ENCODE measurements around the gene ABCA7.

The ABCA7 gene

GRCh38 chr19:1032264-1032867 lies 7.5 kb upstream of the ABCA7 start:
- TF ChIP-seq CTCF (IDR thresholded peaks at IDR 0.05; ENCODE audit: low read depth, low read length) = no peak
- no peak overlapping the region for H3K4me3 ChIP-seq (ENCODE audit: low read depth, low read length)
- no peak for DNase-seq (ENCODE audit: low read depth, low spot score)
- in situ Hi-C loops (cut with HindIII; ENCODE audit: low sequenced_read_pairs) = no loop called here

GRCh38 chr19:1035998-1036621 lies 3.8 kb upstream of the ABCA7 start:
- no peak for TF ChIP-seq CTCF (IDR thresholded peaks at IDR 0.05; ENCODE audit: low read depth, low read length)
- in situ Hi-C loops (cut with HindIII; ENCODE audit: low sequenced_read_pairs) = no loop called here
- no peak for DNase-seq (ENCODE audit: low read depth, low spot score)
- H3K4me3 ChIP-seq (ENCODE audit: low read depth, low read length) = no peak overlapping the region

- no peak for DNase-seq (ENCODE audit: low read depth, low spot score)
- H3K4me3 ChIP-seq (ENCODE audit: low read depth, low read length) = no peak overlapping the region
- TF ChIP-seq CTCF (IDR thresholded peaks at IDR 0.05; ENCODE audit: low read depth, low read length) = no peak
- in situ Hi-C loops (cut with HindIII; ENCODE audit: low sequenced_read_pairs) = no loop called here
These were observed 2.3 kb upstream of the ABCA7 start for GRCh38 chr19:1037621-1038064.

GRCh38 chr19:1038978-1039645 lies 795 bp upstream of the ABCA7 start:
- DNase-seq (ENCODE audit: low read depth, low spot score) = no peak
- TF ChIP-seq CTCF (IDR thresholded peaks at IDR 0.05; ENCODE audit: low read depth, low read length) = no peak
- in situ Hi-C loops (cut with HindIII; ENCODE audit: low sequenced_read_pairs) = no loop called here
- peak overlapping the region; percentile 17 for H3K4me3 ChIP-seq (ENCODE audit: low read depth, low read length)

- peak overlapping the region; percentile 62 for H3K4me3 ChIP-seq (ENCODE audit: low read depth, low read length)
- peak; percentile 95 for DNase-seq (ENCODE audit: low read depth, low spot score)
- in situ Hi-C loops (cut with HindIII; ENCODE audit: low sequenced_read_pairs) = no loop called here
- no peak for TF ChIP-seq CTCF (IDR thresholded peaks at IDR 0.05; ENCODE audit: low read depth, low read length)
These were observed 767 bp downstream of the ABCA7 start for GRCh38 chr19:1040476-1041271.

- in situ Hi-C loops (cut with HindIII; ENCODE audit: low sequenced_read_pairs) = no loop called here
- peak overlapping the region; percentile 62 for H3K4me3 ChIP-seq (ENCODE audit: low read depth, low read length)
- no peak for TF ChIP-seq CTCF (IDR thresholded peaks at IDR 0.05; ENCODE audit: low read depth, low read length)
- DNase-seq (ENCODE audit: low read depth, low spot score) = no peak
These were observed 1.4 kb downstream of the ABCA7 start for GRCh38 chr19:1041272-1041834.

Data from astrocyte of the spinal cord (primary cell).